H7 (cell line): Measurements from ENCODE around the gene CCNB2. TPM values are rescaled to one million over a fixed set of nuclear protein-coding genes. Genes with fewer than 3 reads are reported as not detected.

Experiments
- DNase-seq: peaks from one replicate; pipeline ENCODE4 v3.0.0; 2012
- H3K27me3 ChIP-seq: 2 replicates; pipeline ENCODE4 v1.6.0; 2011; ENCODE audit warnings: mild to moderate bottlenecking, low read length; ENCODE audit not compliant: control insufficient read depth, insufficient read depth
- H3K36me3 ChIP-seq: replicated peaks from 2 replicates; pipeline ENCODE4 v1.5.1; 2011; ENCODE audit warnings: low read length; ENCODE audit not compliant: control insufficient read depth, insufficient read depth
- H3K4me3 ChIP-seq: 2 replicates; pipeline ENCODE4 v1.5.1; 2011; ENCODE audit warnings: low read depth, mild to moderate bottlenecking, control low read depth, low read length, moderate library complexity; ENCODE audit not compliant: insufficient read depth
- total RNA-seq: library from RNA; depleted of rRNA; stranded (reverse); fragments of >200 nt; shearing (Covaris generic); gene quantifications from 2 replicates; pipeline ENCODE4 v1.2.3, GENCODE V29; 2014; rRNA removed

Gene CCNB2
- total RNA-seq, 1 experiment from 2014 or later = 103 TPM

DNA sequence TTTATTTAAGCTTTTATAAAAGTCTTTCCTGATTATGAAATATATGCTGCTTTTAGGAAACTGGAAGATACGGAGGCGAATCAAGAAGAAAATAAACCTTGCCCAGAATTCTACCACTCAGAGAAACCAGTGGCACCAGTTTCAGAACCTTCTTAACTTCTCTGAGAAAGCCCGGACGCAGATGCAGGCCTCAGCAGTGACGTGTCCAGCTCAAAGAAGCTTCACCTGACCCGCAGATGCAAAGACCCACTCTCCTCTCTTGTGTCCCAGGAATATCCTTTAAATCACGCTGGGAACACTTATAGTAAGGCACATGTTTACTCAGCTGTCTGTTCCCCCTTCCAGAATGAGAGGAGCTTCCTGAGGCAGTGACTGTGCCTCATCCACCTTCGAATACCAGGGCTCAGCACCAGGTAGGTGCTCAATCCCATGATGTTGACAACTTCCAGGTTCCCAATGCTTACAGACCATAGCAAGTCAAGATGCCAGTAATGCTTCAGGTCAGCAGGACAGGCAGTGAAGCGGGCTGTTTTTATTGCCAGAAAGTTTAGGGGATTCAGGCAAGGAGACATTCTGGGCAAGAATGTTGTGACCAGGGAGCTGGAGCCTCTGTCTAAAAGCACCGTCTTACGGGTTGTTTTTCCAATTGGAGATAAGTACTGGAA lies 61.8 kb downstream of the CCNB2 start:
- no peak for DNase-seq
- no peak overlapping the region for H3K4me3 ChIP-seq
- H3K36me3 ChIP-seq = peaks cover 10% of the 10 kb centered on the region
- H3K27me3 ChIP-seq = no peaks in the 10 kb centered on the region

DNA sequence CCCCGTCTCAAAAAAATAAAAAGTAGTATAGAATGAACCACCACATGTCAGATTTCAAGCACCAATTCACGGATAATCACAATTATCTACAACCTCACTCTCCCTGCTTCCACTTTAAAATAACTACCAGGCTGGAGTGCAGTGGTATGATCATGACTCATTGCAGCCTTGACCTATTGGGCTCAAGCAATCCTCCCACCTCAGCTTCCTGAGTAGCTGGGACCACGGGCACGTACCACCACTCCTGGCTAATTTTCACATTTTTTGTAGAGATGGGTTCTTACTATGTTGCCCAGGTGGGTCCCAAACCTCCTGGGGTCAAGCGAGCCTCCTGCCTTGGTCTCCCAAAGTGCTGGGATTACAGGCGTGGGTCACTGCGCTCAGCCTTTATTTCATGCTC lies 63.6 kb downstream of the CCNB2 start:
- Histone ChIP-seq H3K4me3 (no peak overlapping the region), H3K36me3 (peaks cover 13% of the 10 kb centered on the region), H3K27me3 (no peaks in the 10 kb centered on the region)
- no peak for DNase-seq

DNA sequence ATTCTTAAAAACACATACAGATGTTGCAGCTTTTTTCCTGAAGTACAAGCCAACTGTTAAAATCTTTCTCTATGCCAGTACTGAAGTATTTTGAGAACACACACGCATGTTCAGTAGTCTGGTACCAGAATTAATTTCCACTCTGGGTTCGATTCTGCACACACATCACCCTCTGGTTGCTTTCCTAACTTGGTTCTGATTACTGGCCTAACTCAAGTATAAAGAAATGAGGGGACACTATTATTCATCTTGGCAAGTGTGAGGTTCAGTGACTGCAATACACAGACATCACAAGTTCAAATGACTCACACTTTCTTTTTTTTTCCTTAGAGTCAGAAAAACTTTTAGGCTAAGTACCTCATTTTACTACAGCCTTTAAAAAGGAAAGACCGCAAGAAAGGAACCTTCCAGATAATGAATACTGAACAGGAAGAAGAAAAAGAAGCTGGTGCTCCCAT lies 64.3 kb downstream of the CCNB2 start:
- Histone ChIP-seq H3K27me3 (no peaks in the 10 kb centered on the region), H3K4me3 (no peak overlapping the region), H3K36me3 (peaks cover 14% of the 10 kb centered on the region)
- no peak for DNase-seq

DNA sequence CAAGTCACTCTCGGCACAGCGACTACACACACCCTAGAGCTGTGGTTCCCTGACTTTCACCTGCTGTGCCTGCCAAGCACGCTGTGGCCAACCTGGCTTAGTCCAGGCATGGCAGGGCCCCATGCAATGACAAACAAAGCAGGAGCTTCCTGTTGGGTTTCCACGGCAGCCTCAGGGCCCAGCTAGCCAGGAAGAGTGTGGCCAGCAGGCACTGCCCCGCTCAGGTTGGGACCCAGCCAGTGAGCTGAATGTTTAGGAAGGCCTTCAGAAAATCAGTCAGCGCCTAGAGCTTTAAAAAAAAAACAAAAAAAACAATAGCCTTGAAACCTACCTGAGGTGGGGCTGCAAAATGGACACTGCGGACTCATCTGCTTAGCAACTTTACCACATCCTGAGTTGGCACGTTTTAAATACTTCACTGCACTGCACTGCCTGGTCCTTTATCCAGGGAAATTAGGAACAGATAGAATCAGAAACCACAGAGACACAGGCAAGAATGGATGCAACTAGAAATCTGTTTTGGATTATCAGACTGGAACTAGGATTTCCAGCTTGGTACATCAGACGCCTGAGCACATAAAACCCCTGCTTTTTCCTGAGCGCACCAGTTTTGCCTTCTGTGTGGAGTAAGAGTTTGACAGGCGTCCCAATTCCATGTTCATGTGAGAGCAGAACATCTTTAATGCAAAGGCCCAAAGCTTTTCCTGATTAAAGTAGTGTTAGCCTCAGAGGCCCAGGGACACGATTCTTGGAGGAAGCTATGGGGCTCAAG lies 65.5 kb downstream of the CCNB2 start:
- H3K36me3 ChIP-seq = peaks cover 15% of the 10 kb centered on the region
- H3K27me3 ChIP-seq = no peaks in the 10 kb centered on the region
- DNase-seq = peak; percentile 51
- H3K4me3 ChIP-seq = no peak overlapping the region

DNA sequence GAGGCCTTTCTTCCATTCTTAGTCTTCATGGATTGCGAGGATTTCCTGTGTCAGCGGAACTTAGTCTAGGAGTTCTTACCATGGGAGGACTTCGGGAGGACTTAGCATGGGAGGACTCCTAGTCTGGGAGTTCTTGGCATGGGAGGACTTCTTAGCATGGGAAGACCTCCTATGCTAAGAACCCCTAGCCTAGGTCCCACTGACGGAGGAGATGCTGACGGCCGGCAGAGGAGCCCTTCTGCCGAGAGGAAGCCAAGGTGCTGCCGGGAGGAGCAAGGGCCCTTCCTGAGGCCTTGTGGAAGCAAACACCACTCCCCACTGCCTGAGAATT lies 66.1 kb downstream of the CCNB2 start:
- no peak overlapping the region for H3K4me3 ChIP-seq
- DNase-seq = no peak
- H3K27me3 ChIP-seq = no peaks in the 10 kb centered on the region
- H3K36me3 ChIP-seq = peaks cover 15% of the 10 kb centered on the region

DNA sequence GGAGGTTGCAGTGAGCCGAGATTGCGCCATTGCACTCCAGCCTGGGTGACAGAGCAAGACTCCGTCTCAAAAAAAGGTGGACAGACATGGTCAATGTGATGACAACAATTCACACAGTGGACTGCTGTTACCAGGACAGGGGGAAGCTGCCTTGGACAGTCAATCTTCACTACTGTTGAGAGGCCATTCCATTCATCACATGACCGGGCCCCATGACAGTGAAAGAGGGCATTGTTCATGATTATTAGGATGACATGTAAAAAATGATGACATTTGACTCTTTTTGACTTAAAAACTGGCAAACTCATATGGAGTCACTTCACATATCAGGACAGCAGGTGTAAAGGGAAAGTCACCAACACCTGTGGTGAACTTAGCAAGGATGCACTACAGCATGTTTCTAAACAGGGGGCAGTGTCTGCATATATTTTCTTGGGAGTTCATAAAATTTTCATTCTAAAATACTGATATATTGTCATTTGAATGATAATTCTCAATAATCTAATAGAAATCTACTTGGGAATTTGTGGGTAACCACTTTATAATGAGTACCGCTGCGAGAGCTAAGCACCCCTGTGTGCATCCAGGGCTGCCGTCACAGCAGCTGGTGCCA lies 67.4 kb downstream of the CCNB2 start:
- DNase-seq = no peak
- peaks cover 15% of the 10 kb centered on the region for H3K36me3 ChIP-seq
- H3K4me3 ChIP-seq = no peak overlapping the region
- H3K27me3 ChIP-seq = no peaks in the 10 kb centered on the region

DNA sequence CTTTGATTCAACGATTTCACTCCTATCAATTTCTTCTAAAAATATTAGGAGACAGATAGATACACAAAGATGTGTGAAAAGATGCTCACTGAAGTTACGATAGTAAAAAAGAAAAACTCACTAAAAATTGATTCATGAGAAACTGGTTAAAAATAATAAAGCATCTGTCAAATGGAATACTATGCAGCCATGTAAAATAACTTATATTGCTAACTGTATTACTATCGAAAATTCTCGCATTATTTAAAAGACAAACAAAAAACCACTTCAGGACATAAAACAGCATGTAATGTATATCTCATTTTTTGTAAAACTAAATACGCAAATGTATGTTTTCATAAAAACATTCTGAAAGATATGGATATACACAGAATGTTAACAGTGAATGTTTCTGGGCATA lies 68.2 kb downstream of the CCNB2 start:
- no peak overlapping the region for H3K4me3 ChIP-seq
- no peak for DNase-seq
- H3K27me3 ChIP-seq = no peaks in the 10 kb centered on the region
- H3K36me3 ChIP-seq = peaks cover 15% of the 10 kb centered on the region

DNA sequence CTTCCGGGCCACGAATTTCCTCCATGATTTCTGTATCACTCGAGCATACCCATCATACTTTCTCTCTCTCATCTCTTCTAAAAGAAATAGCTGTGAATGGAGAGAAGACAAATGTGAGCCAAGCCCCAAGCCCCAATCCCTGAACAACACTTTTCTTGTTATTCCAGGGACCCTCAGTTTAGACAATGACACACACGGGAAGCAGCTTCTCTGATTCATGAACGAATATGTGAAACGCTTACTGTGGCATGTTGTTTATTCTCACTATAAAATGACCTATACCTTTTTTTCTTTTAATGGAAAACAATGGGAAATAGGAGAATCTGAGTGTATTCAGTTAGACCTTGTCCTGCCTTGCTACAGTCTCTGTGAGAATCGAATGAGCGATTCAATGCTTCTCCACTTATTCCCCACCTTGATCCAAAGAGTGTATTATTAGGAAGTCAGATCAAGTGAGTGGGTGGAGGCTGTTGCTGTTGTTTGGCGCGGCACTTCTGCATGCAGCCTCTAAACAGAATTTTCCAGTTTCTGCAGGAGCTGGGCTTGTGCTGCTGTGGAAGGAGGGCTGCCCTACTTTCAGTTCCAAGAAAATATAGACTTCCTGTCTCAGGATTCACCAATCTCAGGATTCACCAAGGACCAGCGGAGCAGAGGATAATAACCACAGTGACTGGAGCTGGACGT lies 69.3 kb downstream of the CCNB2 start:
- DNase-seq = no peak
- Histone ChIP-seq H3K4me3 (no peak overlapping the region), H3K27me3 (no peaks in the 10 kb centered on the region), H3K36me3 (peaks cover 17% of the 10 kb centered on the region)

Other genes starting within 250 kb of the CCNB2 start
- gene SLTM, start 171.5 kb upstream of the CCNB2 start, total RNA-seq = 56.4 and 69.7 TPM in 2 replicates
- gene RNF111, start 117.5 kb upstream of the CCNB2 start, total RNA-seq = 13.8 and 19.0 TPM in 2 replicates
- gene LDHAL6B, start 101.7 kb downstream of the CCNB2 start, total RNA-seq = not detected in 2 replicates